Stimulated activated CD8-positive, alpha-beta memory T cell treated with anti-CD3 and anti-CD28 coated beads, Interleukin-2, amount 100 ng/mL, for 1 hour (primary cell): ENCODE results near the gene NDUFV1.
"Not testable (repeated sequence)": the region's sequence is repeated elsewhere in the genome, so short reads cannot be mapped to it uniquely, and the experiment has no call there.

Experiments
- DNase-seq, 2 donors: peaks; one replicate each; pipeline ENCODE4 v3.0.0-alpha.2; 2020; ENCODE audit warnings: low read depth in 2 of 2

The NDUFV1 gene

GRCh38 chr11:67656278-67656922 is 49.7 kb downstream of the NDUFV1 start:
- no peak for DNase-seq

GRCh38 chr11:67657300-67657699 is 50.6 kb downstream of the NDUFV1 start:
- DNase-seq = no peak

GRCh38 chr11:67659651-67660165 is 53.0 kb downstream of the NDUFV1 start:
- not testable (repeated sequence) for DNase-seq

- not testable (repeated sequence) for DNase-seq
These were observed 54.0 kb downstream of the NDUFV1 start for GRCh38 chr11:67660752-67661151.
